ENCODE data around the gene PBOV1.
"Not testable (repeated sequence)": the region's sequence is repeated elsewhere in the genome, so short reads cannot be mapped to it uniquely, and the experiment has no call there.

The PBOV1 gene

DNA sequence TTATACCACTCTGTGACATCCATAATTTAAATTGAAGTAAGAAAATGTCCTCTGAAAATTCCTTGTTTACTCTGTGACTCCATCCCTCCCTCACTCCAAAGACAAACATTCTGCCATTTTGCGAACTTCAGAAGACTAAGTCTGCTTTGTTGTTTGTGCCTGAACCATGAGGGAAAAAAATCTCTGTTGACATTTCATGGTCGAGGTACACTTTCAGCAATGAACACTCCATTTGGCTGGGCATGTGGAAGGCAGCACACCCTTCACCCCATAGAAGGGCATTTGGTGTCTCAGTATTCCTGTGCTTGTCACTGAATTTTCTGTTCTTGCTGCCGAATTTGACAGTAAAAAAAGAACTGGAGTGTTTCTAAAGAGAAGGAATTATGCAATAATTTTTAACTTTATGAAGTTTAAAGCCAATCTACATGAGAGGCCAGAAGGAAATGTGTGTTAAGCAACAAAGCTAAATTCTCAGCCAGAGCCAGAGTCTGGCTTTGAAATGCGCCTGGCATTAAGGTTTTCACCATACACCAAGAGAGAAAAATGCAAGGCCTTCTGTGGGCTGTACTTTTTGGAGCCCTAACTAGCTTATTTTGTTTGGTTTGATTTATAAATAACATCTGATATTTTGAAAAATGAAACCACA, 4.7 kb upstream of the PBOV1 start:
- ATAC-seq (ENCODE audit: low read depth) (no peak), DNase-seq (ENCODE audit: low spot score) (no peak)
- Histone ChIP-seq H3K36me3 (ENCODE audit: low read depth) (no peaks in the 10 kb centered on the region), H3K27me3 (ENCODE audit: insufficient read depth, poor library complexity, severe bottlenecking) (no peaks in the 10 kb centered on the region), H3K4me3 (ENCODE audit: severe bottlenecking) (no peak overlapping the region), H3K27ac (ENCODE audit: poor library complexity, severe bottlenecking) (no peak overlapping the region), H3K9me3 (ENCODE audit: severe bottlenecking) (no peaks in the 10 kb centered on the region), H3K4me1 (ENCODE audit: insufficient read depth, poor library complexity, severe bottlenecking) (no peaks in the 10 kb centered on the region)
- no peak for TF ChIP-seq CTCF (IDR thresholded peaks at IDR 0.05; ENCODE audit: poor library complexity, severe bottlenecking)

- TF ChIP-seq CTCF (IDR thresholded peaks at IDR 0.05; ENCODE audit: poor library complexity, severe bottlenecking), result no peak
- ATAC-seq (ENCODE audit: low read depth) (no peak), DNase-seq (ENCODE audit: low spot score) (no peak)
- Histone ChIP-seq H3K4me3 (ENCODE audit: severe bottlenecking) (no peak overlapping the region), H3K27ac (ENCODE audit: poor library complexity, severe bottlenecking) (no peak overlapping the region), H3K4me1 (ENCODE audit: insufficient read depth, poor library complexity, severe bottlenecking) (no peaks in the 10 kb centered on the region), H3K9me3 (ENCODE audit: severe bottlenecking) (no peaks in the 10 kb centered on the region), H3K27me3 (ENCODE audit: insufficient read depth, poor library complexity, severe bottlenecking) (no peaks in the 10 kb centered on the region), H3K36me3 (ENCODE audit: low read depth) (no peaks in the 10 kb centered on the region)
Observed at GRCh38 chr6:138219901-138220300, 1.6 kb upstream of the PBOV1 start.

DNA sequence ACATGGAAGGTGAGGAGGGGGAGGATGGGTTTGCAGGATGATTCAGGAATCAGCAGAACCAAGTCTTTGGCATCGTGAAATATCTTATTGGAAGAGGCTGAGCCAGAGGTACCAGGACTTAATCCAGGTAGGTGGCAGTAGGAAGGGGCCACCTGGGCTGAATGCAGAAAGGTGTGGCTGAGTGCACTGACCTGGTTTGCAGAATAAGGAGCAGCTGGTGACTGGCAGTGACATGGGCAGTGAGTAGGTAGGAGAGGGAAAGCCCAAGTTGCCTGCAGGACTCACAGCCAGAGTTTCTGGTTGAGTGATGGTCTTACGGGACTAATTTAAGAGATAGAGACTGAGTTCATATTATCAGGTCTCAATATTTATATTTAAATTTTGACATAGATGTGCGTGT, 1.1 kb upstream of the PBOV1 start:
- H3K36me3 ChIP-seq (ENCODE audit: low read depth), result no peaks in the 10 kb centered on the region
- DNase-seq (ENCODE audit: low spot score) (no peak), ATAC-seq (ENCODE audit: low read depth) (no peak)
- H3K4me3 ChIP-seq (ENCODE audit: severe bottlenecking), result no peak overlapping the region
- TF ChIP-seq CTCF (IDR thresholded peaks at IDR 0.05; ENCODE audit: poor library complexity, severe bottlenecking), result no peak
- no peaks in the 10 kb centered on the region for H3K9me3 ChIP-seq (ENCODE audit: severe bottlenecking)
- no peaks in the 10 kb centered on the region for H3K4me1 ChIP-seq (ENCODE audit: insufficient read depth, poor library complexity, severe bottlenecking)
- H3K27me3 ChIP-seq (ENCODE audit: insufficient read depth, poor library complexity, severe bottlenecking), result no peaks in the 10 kb centered on the region
- no peak overlapping the region for H3K27ac ChIP-seq (ENCODE audit: poor library complexity, severe bottlenecking)

DNA sequence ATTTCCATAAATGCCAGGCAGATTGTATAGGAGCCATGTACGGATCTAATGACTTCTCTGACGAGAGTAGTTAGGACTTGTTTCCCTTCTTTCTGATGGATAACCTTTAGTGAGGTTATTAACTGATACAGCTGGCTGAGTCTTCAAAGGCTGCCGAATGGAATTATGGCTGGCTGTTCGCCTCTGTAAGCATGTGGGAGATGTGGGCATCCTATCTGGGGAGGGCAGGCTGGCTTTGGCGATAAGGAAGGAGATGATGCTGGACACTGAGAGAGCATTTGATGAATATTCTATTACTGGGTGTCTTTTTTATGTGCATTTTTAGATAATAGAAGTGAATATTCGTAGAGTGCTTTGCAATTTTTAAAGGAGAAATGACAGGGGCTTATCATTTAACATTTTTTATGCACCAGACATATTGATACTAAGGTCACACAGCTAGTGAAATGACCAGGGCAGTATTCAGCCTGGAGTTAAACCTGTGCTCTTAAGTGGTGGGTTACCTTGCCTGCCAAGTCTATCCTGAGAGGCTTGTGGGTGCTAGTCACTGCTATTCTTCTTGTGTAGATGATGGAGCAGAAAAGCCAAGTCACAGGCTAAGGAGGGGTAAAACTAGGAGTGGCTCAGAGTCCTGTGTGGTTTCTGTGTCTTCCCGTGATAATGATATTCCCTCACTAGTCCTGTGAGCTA, 3.1 kb downstream of the PBOV1 start:
- H3K27ac ChIP-seq (ENCODE audit: poor library complexity, severe bottlenecking), result no peak overlapping the region
- no peaks in the 10 kb centered on the region; the same call in 1 of the 2 replicates for H3K36me3 ChIP-seq (ENCODE audit: low read depth)
- ATAC-seq (ENCODE audit: low read depth) (no peak), DNase-seq (ENCODE audit: low spot score) (no peak)
- no peak for TF ChIP-seq CTCF (IDR thresholded peaks at IDR 0.05; ENCODE audit: poor library complexity, severe bottlenecking)
- H3K4me3 ChIP-seq (ENCODE audit: severe bottlenecking), result no peak overlapping the region
- H3K27me3 ChIP-seq (ENCODE audit: insufficient read depth, poor library complexity, severe bottlenecking), result no peaks in the 10 kb centered on the region
- no peaks in the 10 kb centered on the region for H3K4me1 ChIP-seq (ENCODE audit: insufficient read depth, poor library complexity, severe bottlenecking)
- H3K9me3 ChIP-seq (ENCODE audit: severe bottlenecking), result no peaks in the 10 kb centered on the region

GRCh38 chr6:138212530-138212929, 5.8 kb downstream of the PBOV1 start:
- not testable (repeated sequence) for H3K4me3 ChIP-seq (ENCODE audit: severe bottlenecking); ATAC-seq (ENCODE audit: low read depth); H3K36me3 ChIP-seq (ENCODE audit: low read depth); H3K4me1 ChIP-seq (ENCODE audit: insufficient read depth, poor library complexity, severe bottlenecking); DNase-seq (ENCODE audit: low spot score); H3K27ac ChIP-seq (ENCODE audit: poor library complexity, severe bottlenecking); H3K27me3 ChIP-seq (ENCODE audit: insufficient read depth, poor library complexity, severe bottlenecking); H3K9me3 ChIP-seq (ENCODE audit: severe bottlenecking)

Measured in RWPE2 (cell line).